Measurements from ENCODE around the gene POLR2E. TPM values are rescaled to one million over a fixed set of nuclear protein-coding genes. Genes with fewer than 3 reads are reported as not detected.

Gene POLR2E
- total RNA-seq, 2 experiments from 2014 or later = 45.8 to 49.0 TPM

DNA sequence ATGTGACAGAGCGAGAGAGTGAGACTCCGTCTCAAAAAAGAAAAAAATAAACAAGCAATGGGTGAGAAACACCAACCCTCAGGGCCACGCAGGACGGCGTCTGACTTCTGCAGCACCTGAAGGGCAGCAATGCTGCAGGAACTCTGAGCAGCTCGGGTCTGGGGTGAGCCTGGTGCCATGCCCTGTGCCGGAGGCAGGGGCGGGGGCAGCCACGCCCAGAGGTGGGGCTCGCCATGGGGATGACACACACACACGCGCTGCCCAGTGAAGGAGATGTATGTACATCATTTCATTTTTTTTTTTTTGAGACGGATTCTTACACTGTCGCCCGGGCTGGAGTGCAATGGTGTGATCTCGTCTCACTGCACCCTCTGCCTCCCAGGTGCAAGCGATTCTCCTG is 32.9 kb upstream of the POLR2E start:
- Histone ChIP-seq H3K27ac (ENCODE audit: low read depth in 1 of 2, low read length in 2 of 2) (no peak overlapping the region), H3K27me3 (ENCODE audit: control insufficient read depth in 1 of 2, insufficient read depth in 2 of 2, low read length in 2 of 2) (no peaks in the 10 kb centered on the region), H3K4me1 (ENCODE audit: insufficient read depth, low read length) (peaks cover 78% of the 10 kb centered on the region), H3K36me3 (ENCODE audit: insufficient read depth, low read length) (peaks cover 54% of the 10 kb centered on the region), H3K9me3 (ENCODE audit: control insufficient read depth in 1 of 2, insufficient read depth in 1 of 2, low read length in 2 of 2) (peaks cover 0 to under 1% of the 10 kb centered on the region in 2 experiments), H3K4me3 (ENCODE audit: low read length) (no peak overlapping the region)
- H3K27me3 Mint-ChIP-seq = no peaks in the 10 kb centered on the region
- no peaks in the 10 kb centered on the region for H3K9me3 Mint-ChIP-seq
- peaks cover 21% of the 10 kb centered on the region for H3K4me1 Mint-ChIP-seq (ENCODE audit: low read depth)
- H3K36me3 Mint-ChIP-seq (ENCODE audit: low read depth) = peaks cover 28% of the 10 kb centered on the region
- no peak for DNase-seq
- TF ChIP-seq, protein P1, sequence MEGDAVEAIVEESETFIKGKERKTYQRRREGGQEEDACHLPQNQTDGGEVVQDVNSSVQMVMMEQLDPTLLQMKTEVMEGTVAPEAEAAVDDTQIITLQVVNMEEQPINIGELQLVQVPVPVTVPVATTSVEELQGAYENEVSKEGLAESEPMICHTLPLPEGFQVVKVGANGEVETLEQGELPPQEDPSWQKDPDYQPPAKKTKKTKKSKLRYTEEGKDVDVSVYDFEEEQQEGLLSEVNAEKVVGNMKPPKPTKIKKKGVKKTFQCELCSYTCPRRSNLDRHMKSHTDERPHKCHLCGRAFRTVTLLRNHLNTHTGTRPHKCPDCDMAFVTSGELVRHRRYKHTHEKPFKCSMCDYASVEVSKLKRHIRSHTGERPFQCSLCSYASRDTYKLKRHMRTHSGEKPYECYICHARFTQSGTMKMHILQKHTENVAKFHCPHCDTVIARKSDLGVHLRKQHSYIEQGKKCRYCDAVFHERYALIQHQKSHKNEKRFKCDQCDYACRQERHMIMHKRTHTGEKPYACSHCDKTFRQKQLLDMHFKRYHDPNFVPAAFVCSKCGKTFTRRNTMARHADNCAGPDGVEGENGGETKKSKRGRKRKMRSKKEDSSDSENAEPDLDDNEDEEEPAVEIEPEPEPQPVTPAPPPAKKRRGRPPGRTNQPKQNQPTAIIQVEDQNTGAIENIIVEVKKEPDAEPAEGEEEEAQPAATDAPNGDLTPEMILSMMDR (IDR thresholded peaks at IDR 0.05) = no peak
- ChIA-PET POLR2A (no interaction called here), CTCF (no interaction called here)
- no peak overlapping the region for H3K4me3 Mint-ChIP-seq
- intact Hi-C loops (cut with DNase I, micrococcal nuclease) = no loop called here
- ATAC-seq (ENCODE audit: poor library complexity) = no peak
- no peak overlapping the region for H3K27ac Mint-ChIP-seq

DNA sequence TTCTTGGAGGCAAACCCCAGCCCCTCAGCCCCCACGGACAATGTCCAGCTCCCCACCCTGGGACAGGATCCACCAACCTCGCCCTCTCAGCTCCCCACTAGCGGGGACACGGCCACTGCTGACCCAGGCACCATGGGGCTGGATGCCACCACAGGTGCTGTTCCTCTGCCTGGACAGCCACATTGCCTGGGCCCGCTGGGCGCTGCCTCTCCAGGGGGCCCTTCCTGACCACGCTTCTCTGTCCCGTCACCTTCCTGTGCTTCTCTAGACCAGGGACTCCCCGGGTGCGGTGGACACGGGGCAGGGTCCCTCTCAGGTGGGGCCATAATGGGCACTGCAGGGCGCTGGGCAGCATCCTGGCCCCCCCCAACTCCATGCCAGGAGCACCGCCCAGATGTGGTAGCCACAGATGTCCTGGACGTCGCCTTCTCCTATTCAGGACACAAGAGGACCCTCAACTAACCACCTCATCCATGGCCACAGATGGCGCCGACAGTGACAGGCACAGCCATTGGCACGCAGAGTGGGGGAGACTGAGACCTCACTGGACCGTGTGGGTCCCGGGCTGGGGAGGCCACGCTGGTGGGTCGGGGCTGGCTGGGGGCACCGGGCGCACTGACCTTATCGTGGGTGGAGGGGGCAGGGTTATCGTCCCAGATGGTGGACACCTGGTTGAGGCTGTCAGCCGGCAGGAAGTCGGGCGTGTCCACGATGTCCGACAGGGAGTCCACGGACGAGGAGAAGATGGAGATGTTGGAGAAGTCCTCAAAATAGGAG is 32.0 kb upstream of the POLR2E start:
- TF ChIP-seq, protein P1 (IDR thresholded peaks at IDR 0.05) = no peak
- Histone ChIP-seq H3K27me3 (ENCODE audit: control insufficient read depth in 1 of 2, insufficient read depth in 2 of 2, low read length in 2 of 2) (no peaks in the 10 kb centered on the region), H3K4me1 (ENCODE audit: insufficient read depth, low read length) (peaks cover 71% of the 10 kb centered on the region), H3K4me3 (ENCODE audit: low read length) (no peak overlapping the region), H3K9me3 (ENCODE audit: control insufficient read depth in 1 of 2, insufficient read depth in 1 of 2, low read length in 2 of 2) (no peaks in the 10 kb centered on the region), H3K36me3 (ENCODE audit: insufficient read depth, low read length) (peaks cover 62% of the 10 kb centered on the region), H3K27ac (ENCODE audit: low read depth in 1 of 2, low read length in 2 of 2) (no peak overlapping the region)
- ATAC-seq (ENCODE audit: poor library complexity) = no peak
- Mint-ChIP-seq H3K27me3 (no peaks in the 10 kb centered on the region), H3K9me3 (no peaks in the 10 kb centered on the region), H3K4me1 (ENCODE audit: low read depth) (peaks cover 18% of the 10 kb centered on the region), H3K36me3 (ENCODE audit: low read depth) (peaks cover 33% of the 10 kb centered on the region), H3K27ac (peak overlapping the region; percentile 47), H3K4me3 (no peak overlapping the region)
- intact Hi-C loops (cut with DNase I, micrococcal nuclease) = no loop called here
- CTCF ChIA-PET = no interaction called here
- POLR2A ChIA-PET = no interaction called here
- no peak for DNase-seq

DNA sequence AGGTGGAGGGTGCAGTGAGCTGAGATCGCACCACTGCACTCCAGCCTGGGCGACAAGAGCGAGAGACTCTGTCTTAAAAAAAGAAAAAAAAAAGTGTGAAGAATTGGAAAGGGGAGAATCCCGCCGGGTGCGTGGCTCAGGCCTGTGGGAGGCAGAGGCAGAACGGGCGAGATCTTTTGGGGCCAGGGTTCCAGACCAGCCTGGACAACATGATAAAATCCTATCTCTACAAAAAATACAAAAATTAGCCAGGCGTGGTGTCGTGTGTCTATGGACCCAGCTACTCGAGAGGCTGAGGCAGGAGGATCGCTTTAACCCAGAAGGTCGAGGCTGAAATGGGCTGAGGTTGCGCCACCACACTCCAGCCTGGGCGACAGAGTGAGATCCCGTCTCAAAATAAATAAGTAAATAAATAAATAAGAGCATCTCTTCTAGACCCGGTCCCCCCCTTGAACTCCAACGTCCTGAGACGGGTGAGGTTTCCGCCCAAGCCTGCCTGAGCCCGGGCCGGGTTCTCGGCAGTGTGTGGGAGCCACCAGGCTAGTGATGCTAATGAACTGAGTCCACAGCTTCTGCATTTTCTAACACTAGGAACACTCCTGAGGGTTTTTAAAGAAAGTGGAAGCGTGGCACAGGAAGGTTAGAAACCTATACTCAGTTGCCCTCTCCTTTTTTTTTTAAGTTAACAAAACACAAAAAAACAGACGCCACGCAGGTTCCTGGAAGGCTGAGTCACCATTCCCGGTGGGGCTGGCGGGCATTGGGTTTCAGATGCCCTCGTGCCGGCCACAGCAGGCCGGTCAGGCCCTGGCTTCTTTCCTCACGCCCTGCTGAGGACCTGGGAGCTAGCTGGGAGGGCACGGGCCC is 30.7 kb upstream of the POLR2E start:
- ChIA-PET CTCF (no interaction called here), POLR2A (no interaction called here)

More for the DNA sequence above, 30.7 kb upstream of the POLR2E start:
- DNase-seq = no peak
- intact Hi-C loops (cut with DNase I, micrococcal nuclease) = no loop called here
- H3K9me3 Mint-ChIP-seq = no peaks in the 10 kb centered on the region
- H3K27ac ChIP-seq (ENCODE audit: low read depth in 1 of 2, low read length in 2 of 2) = no peak overlapping the region
- TF ChIP-seq, protein P1 (IDR thresholded peaks at IDR 0.05) = no peak
- no peak overlapping the region for H3K4me3 ChIP-seq (ENCODE audit: low read length)
- H3K27ac Mint-ChIP-seq = peak overlapping the region; percentile 47
- H3K27me3 ChIP-seq (ENCODE audit: control insufficient read depth in 1 of 2, insufficient read depth in 2 of 2, low read length in 2 of 2) = no peaks in the 10 kb centered on the region
- H3K4me1 ChIP-seq (ENCODE audit: insufficient read depth, low read length) = peaks cover 59% of the 10 kb centered on the region
- ATAC-seq (ENCODE audit: poor library complexity) = no peak
- H3K4me1 Mint-ChIP-seq (ENCODE audit: low read depth) = peaks cover 11% of the 10 kb centered on the region
- no peaks in the 10 kb centered on the region for H3K9me3 ChIP-seq (ENCODE audit: control insufficient read depth in 1 of 2, insufficient read depth in 1 of 2, low read length in 2 of 2)
- H3K27me3 Mint-ChIP-seq = no peaks in the 10 kb centered on the region
- peaks cover 76% of the 10 kb centered on the region for H3K36me3 ChIP-seq (ENCODE audit: insufficient read depth, low read length)
- peaks cover 45% of the 10 kb centered on the region for H3K36me3 Mint-ChIP-seq (ENCODE audit: low read depth)
- no peak overlapping the region for H3K4me3 Mint-ChIP-seq

Measured in CD4-positive, alpha-beta T cell (primary cell).